GM12878 (cell line): ENCODE data around the gene BTK. TPM values are rescaled to one million over a fixed set of nuclear protein-coding genes. Genes with fewer than 3 reads are reported as not detected.

ENCODE experiments used
- ATF7 ChIP-seq: fragments of 450-650 bp; IDR thresholded peaks from 2 replicates; pipeline ENCODE4 v1.6.1; 2016; ENCODE audit warnings: low read depth, mild to moderate bottlenecking
- BCL11A ChIP-seq: IDR thresholded peaks from 2 replicates; pipeline ENCODE4 v1.6.1; 2011; ENCODE audit warnings: low read depth, low read length
- BHLHE40 ChIP-seq, 2 experiments: fragments of 450-650 bp in 1 of 2; IDR thresholded peaks; 2 replicates each; pipeline ENCODE4 v1.6.1; 2011 to 2017; ENCODE audit warnings: low read depth in 2 of 2, borderline replicate concordance in 1 of 2, improper control_type of control experiment in 1 of 2, low read length in 1 of 2, mild to moderate bottlenecking in 1 of 2
- DPF2 ChIP-seq: fragments of 450-650 bp; IDR thresholded peaks from 2 replicates; pipeline ENCODE4 v1.6.1; 2017; ENCODE audit warnings: mild to moderate bottlenecking
- FOXK2 ChIP-seq: fragments of 450-650 bp; IDR thresholded peaks from 2 replicates; pipeline ENCODE4 v1.6.1; 2017; ENCODE audit warnings: mild to moderate bottlenecking, moderate library complexity
- JUND ChIP-seq: IDR thresholded peaks from 2 replicates; pipeline ENCODE4 v1.6.1; 2012; ENCODE audit warnings: low read depth, mild to moderate bottlenecking, low read length, improper control_type of control experiment, moderate library complexity
- LARP7 ChIP-seq: fragments of 450-650 bp; IDR thresholded peaks from 2 replicates; pipeline ENCODE4 v1.6.1; 2017; ENCODE audit warnings: mild to moderate bottlenecking
- MEF2A ChIP-seq: IDR thresholded peaks from 2 replicates; pipeline ENCODE4 v1.6.1; 2011; ENCODE audit warnings: low read depth, mild to moderate bottlenecking, low read length, moderate library complexity; ENCODE audit not compliant: insufficient read depth
- MEF2B ChIP-seq: fragments of 450-650 bp; IDR thresholded peaks from 2 replicates; pipeline ENCODE4 v1.6.1; 2018; ENCODE audit warnings: mild to moderate bottlenecking, moderate library complexity; ENCODE audit not compliant: partially characterized antibody, poor library complexity, severe bottlenecking
- POLR2A ChIP-seq: IDR thresholded peaks from 2 replicates; pipeline ENCODE4 v1.6.1; 2011; ENCODE audit warnings: low read depth, mild to moderate bottlenecking, low read length
- PRDM15 ChIP-seq: fragments of 450-650 bp; formaldehyde crosslinking; IDR thresholded peaks from 2 replicates; pipeline ENCODE4 v1.4.0; 2020; ENCODE audit warnings: mild to moderate bottlenecking, moderate library complexity
- RAD21 ChIP-seq: IDR thresholded peaks from 2 replicates; pipeline ENCODE4 v1.6.1; 2011; ENCODE audit warnings: mild to moderate bottlenecking, low read depth, low read length, moderate library complexity; ENCODE audit not compliant: insufficient read depth
- RBBP5 ChIP-seq: fragments of 200-600 bp; sonication (generic); conservative IDR thresholded peaks from 2 replicates; pipeline ENCODE4 v1.6.1; 2016
- USF2 ChIP-seq: IDR thresholded peaks from 2 replicates; pipeline ENCODE4 v1.6.1; 2011; ENCODE audit warnings: low read depth, low read length, improper control_type of control experiment, borderline replicate concordance
- ZBED1 ChIP-seq: IDR thresholded peaks from 2 replicates; pipeline ENCODE4 v1.6.1; 2016; ENCODE audit warnings: borderline replicate concordance
- ZBTB11 ChIP-seq: fragments of 450-650 bp; formaldehyde crosslinking; IDR thresholded peaks from 2 replicates; pipeline ENCODE4 v1.5.0; 2022; ENCODE audit warnings: mild to moderate bottlenecking, missing genetic modification characterization
- ZNF274 ChIP-seq: IDR thresholded peaks from one replicate; pipeline ENCODE4 v1.8.0; 2011; ENCODE audit not compliant: insufficient read length, insufficient read depth
- ZNF687 ChIP-seq: fragments of 450-650 bp; IDR thresholded peaks from 2 replicates; pipeline ENCODE4 v1.6.1; 2017; ENCODE audit warnings: mild to moderate bottlenecking, moderate library complexity
- polyA plus RNA-seq, 11 experiments: library from polyadenylated mRNA; depleted of rRNA in 4 of 11; unstranded in 6 of 11; stranded (reverse) in 5 of 11; fragments of >200 nt; fragmentation: Nextera tagmentation in 4 of 11; fragmentation: Illumina TruSeq in 1 of 11; extraction: Ambion mirVana in 4 of 11; extraction: Trizol in 1 of 11; gene quantifications; 1 replicate in 1 of 11; 2 replicates in 10 of 11; pipeline versions ENCODE4 v1.2.1 to v1.2.3, GENCODE V29; 2011 to 2016; ENCODE audit warnings: inconsistent platforms in 2 of 11, missing spikeins in 2 of 11, low read depth in 1 of 11
- total RNA-seq, 4 experiments: library from RNA; depleted of rRNA in 3 of 4; stranded (reverse); fragments of >200 nt in 3 of 4; fragmentation: Illumina TruSeq in 1 of 4; extraction: Trizol in 1 of 4; gene quantifications; 2 replicates each; pipeline versions ENCODE4 v1.2.1 to v1.2.3, GENCODE V29; 2013 to 2021

The BTK gene
- total and polyA plus RNA-seq, 10 of the 15 experiments (the other 5 are each of a cell fraction or from before 2014, with no cell fraction given): 24.0 to 154 (median 88.9) TPM

GRCh38 chrX:101407748-101408531 lies 21.9 kb upstream of the BTK start, which contains the start of the genes GLA and HNRNPH2 (continued):
- TF ChIP-seq PRDM15 (CRISPR knock-in tag) (no peak), USF2 (peak; percentile 98), DPF2 (no peak; the same call in 1 of the 2 replicates), ZBTB11 (CRISPR knock-in tag) (peak; percentile 46; the same call in 1 of the 2 replicates), BHLHE40 (IDR thresholded peaks at IDR 0.05; ENCODE audit: borderline replicate concordance in 1 of 2, low read depth in 2 of 2, low read length in 1 of 2) (peak; percentile 95 to 99), POLR2A (peak; percentile 77), BCL11A (no peak), ATF7 (peak; percentile 99), MEF2B (no peak), ZNF274 (no peak), LARP7 (no peak), ZBED1 (no peak), RAD21 (peak; percentile 9; the same call in 1 of the 2 replicates), FOXK2 (no peak), RBBP5 (no peak), MEF2A (no peak), JUND (no peak), ZNF687 (0 out of 2 replicates have a peak, but pooled peaks have one; percentile 23)
